Panc1 (cell line): ENCODE data around the gene RASGRP3. TPM values are rescaled to one million over a fixed set of nuclear protein-coding genes. Genes with fewer than 3 reads are reported as not detected.

Source experiments
- ATAC-seq: fragments of 200-7000 bp; cut with Tn5 transposase; 2 replicates; pipeline ENCODE4 v1.9.1; 2020; ENCODE audit warnings: mild to moderate bottlenecking, moderate library complexity
- BruUV-seq: library from RNA; stranded (reverse); fragments of 400-500 nt; replicated peaks from 2 replicates; lab custom pipeline; 2021; lab: Mats Ljungman, UMichigan
- CTCF ChIA-PET: fragments of 300-600 bp; sonication (Branson Sonifier 250); formaldehyde crosslinking; loops from one replicate; lab custom pipeline; 2022; ENCODE audit warnings: antibody characterized with exemption; lab: Charles Lee
- POLR2A ChIA-PET: fragments of 300-600 bp; sonication (Branson Sonifier 250); formaldehyde crosslinking; loops from one replicate; lab custom pipeline; 2022; ENCODE audit warnings: antibody characterized with exemption; lab: Charles Lee
- DNase-seq: peaks from one replicate; pipeline ENCODE4 v3.0.0-alpha.2; 2010; ENCODE audit warnings: low read depth, low spot score
- H3K27ac ChIP-seq: 2 replicates; pipeline ENCODE4 v1.5.1; 2011; ENCODE audit warnings: mild to moderate bottlenecking, low read length, inconsistent platforms
- H3K27me3 ChIP-seq: fragments of 200-500 bp; sonication (Bioruptor generic); 2 replicates; pipeline ENCODE4 v1.6.0; 2014; ENCODE audit warnings: low read length, inconsistent platforms; ENCODE audit not compliant: control insufficient read depth, insufficient read depth
- H3K36me3 ChIP-seq: fragments of 200-500 bp; sonication (Bioruptor generic); 2 replicates; pipeline ENCODE4 v1.5.1; 2014; ENCODE audit warnings: inconsistent platforms, mild to moderate bottlenecking, low read length, moderate library complexity; ENCODE audit not compliant: control insufficient read depth, insufficient read depth
- H3K4me1 ChIP-seq: 2 replicates; pipeline ENCODE4 v1.5.1; 2011; ENCODE audit warnings: inconsistent platforms, mild to moderate bottlenecking, low read length, moderate library complexity; ENCODE audit not compliant: control insufficient read depth, insufficient read depth
- H3K4me3 ChIP-seq, 2 experiments: 2 replicates each; pipeline ENCODE4 v1.5.1; 2011 to 2012; ENCODE audit warnings: low read depth in 2 of 2, low read length in 2 of 2, mild to moderate bottlenecking in 2 of 2, inconsistent platforms in 1 of 2, moderate library complexity in 1 of 2
- H3K9me3 ChIP-seq: fragments of 200-500 bp; sonication (Bioruptor generic); 2 replicates; pipeline ENCODE4 v1.5.1; 2014; ENCODE audit warnings: low read depth, mild to moderate bottlenecking, inconsistent platforms, low read length, moderate library complexity; ENCODE audit not compliant: control insufficient read depth, insufficient read depth
- POLR2AphosphoS5 ChIP-seq: IDR thresholded peaks from 2 replicates; pipeline ENCODE4 v1.6.1; 2012; ENCODE audit warnings: mild to moderate bottlenecking, low read depth, low read length, moderate library complexity
- SIN3A ChIP-seq: IDR thresholded peaks from 2 replicates; pipeline ENCODE4 v1.6.1; 2012; ENCODE audit warnings: low read depth, mild to moderate bottlenecking, low read length, moderate library complexity, borderline replicate concordance; ENCODE audit not compliant: insufficient read depth
- TCF7L2 ChIP-seq: IDR thresholded peaks from 2 replicates; pipeline ENCODE4 v1.6.1; 2011; ENCODE audit warnings: mild to moderate bottlenecking, low read depth, low read length, inconsistent platforms
- in situ Hi-C: cut with HindIII; loops from 2 replicates; pipeline ENCODE4 v1.10.0; 2016; ENCODE audit warnings: low sequenced_read_pairs, low pct_unique_long_range_greater_than_20kb
- intact Hi-C: fragments of 100-400 bp; cut with micrococcal nuclease; formaldehyde crosslinking; loops from one replicate; pipeline ENCODE4 v1.10.0; 2022; ENCODE audit not compliant: unreplicated experiment
- total RNA-seq: library from RNA; stranded (reverse); gene quantifications from one replicate; pipeline ENCODE4 v1.2.1, GENCODE V29; 2021; ENCODE audit not compliant: unreplicated experiment
- TF ChIP-seq, protein P1 (sequence below), 2 experiments: IDR thresholded peaks; 2 replicates each; pipeline ENCODE4 v1.6.1; 2011 to 2012; ENCODE audit warnings: low read depth in 2 of 2, control low read depth in 1 of 2, low read length in 1 of 2, mild to moderate bottlenecking in 1 of 2, moderate library complexity in 1 of 2; ENCODE audit not compliant: insufficient read depth in 1 of 2
- TF ChIP-seq, protein P2 (sequence below): fragments of 450-650 bp; IDR thresholded peaks from 2 replicates; pipeline ENCODE4 v1.5.1; 2017; ENCODE audit warnings: mild to moderate bottlenecking

The RASGRP3 gene
- total RNA-seq, 1 experiment from 2014 or later, result 2.6 TPM

DNA sequence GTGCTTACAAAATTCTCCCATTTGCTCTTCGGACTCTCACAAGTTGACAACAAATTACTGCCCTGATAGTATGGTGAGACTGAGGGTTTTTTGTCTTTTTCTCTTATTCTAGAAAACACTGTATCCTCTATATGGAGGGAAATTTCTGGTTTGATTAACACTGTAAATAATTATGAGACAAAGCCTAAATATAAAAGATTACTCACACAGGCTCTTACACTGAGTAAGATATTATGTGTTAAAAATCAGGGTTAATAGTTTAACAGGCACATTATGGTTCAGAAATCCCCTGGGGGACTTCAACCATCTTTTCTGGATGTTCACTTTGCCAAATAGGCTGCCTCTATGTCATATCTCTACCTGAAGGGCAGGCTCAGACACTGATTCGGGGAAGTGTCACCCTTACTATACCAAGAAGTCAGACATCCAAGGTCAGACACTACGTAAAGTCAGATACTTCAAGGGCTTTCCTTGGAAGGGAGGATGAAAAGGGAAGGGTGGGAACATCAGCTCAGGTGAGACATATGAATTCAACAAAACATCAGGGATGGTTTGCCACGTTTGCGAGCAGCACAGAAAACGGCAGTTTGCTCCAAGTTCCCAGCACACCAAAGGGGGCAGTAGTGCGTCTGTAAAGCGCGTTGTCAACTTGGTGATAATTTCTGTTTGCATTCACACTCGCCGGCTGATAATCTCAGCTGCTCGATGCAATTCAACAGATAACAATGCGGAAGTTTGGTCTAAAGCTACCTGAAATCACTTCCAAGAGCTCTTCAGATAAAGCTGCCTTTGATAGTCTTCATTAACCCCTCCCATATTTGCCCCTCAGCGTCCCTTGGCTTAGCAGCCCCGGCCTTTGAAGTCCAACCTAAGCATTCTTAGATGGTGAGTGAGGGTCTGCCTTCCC, 972 bp upstream of the RASGRP3 start:
- DNase-seq (peak; percentile 87), ATAC-seq (peak; percentile 88)
- Histone ChIP-seq H3K27ac (peak overlapping the region; percentile 71), H3K4me3 (peak overlapping the region; percentile 80 to 94), H3K9me3 (no peaks in the 10 kb centered on the region), H3K27me3 (no peaks in the 10 kb centered on the region), H3K4me1 (no peaks in the 10 kb centered on the region; the same call in 1 of the 2 replicates), H3K36me3 (peaks cover 2% of the 10 kb centered on the region; the same call in 1 of the 2 replicates)
- in situ Hi-C loops, result no loop called here
- CTCF ChIA-PET, result interaction anchor here (0.6 to 1.1 kb wide), 3 partner anchors 63 to 287 kb away, joined by 3 to 4 read pairs (median 4); no protein-coding TSS in a partner anchor
- TF ChIP-seq, protein P1, sequence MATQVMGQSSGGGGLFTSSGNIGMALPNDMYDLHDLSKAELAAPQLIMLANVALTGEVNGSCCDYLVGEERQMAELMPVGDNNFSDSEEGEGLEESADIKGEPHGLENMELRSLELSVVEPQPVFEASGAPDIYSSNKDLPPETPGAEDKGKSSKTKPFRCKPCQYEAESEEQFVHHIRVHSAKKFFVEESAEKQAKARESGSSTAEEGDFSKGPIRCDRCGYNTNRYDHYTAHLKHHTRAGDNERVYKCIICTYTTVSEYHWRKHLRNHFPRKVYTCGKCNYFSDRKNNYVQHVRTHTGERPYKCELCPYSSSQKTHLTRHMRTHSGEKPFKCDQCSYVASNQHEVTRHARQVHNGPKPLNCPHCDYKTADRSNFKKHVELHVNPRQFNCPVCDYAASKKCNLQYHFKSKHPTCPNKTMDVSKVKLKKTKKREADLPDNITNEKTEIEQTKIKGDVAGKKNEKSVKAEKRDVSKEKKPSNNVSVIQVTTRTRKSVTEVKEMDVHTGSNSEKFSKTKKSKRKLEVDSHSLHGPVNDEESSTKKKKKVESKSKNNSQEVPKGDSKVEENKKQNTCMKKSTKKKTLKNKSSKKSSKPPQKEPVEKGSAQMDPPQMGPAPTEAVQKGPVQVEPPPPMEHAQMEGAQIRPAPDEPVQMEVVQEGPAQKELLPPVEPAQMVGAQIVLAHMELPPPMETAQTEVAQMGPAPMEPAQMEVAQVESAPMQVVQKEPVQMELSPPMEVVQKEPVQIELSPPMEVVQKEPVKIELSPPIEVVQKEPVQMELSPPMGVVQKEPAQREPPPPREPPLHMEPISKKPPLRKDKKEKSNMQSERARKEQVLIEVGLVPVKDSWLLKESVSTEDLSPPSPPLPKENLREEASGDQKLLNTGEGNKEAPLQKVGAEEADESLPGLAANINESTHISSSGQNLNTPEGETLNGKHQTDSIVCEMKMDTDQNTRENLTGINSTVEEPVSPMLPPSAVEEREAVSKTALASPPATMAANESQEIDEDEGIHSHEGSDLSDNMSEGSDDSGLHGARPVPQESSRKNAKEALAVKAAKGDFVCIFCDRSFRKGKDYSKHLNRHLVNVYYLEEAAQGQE (IDR thresholded peaks at IDR 0.05; ENCODE audit: insufficient read depth in 1 of 2, low read depth in 2 of 2, low read length in 1 of 2), result no peak
- TF ChIP-seq, protein P2, sequence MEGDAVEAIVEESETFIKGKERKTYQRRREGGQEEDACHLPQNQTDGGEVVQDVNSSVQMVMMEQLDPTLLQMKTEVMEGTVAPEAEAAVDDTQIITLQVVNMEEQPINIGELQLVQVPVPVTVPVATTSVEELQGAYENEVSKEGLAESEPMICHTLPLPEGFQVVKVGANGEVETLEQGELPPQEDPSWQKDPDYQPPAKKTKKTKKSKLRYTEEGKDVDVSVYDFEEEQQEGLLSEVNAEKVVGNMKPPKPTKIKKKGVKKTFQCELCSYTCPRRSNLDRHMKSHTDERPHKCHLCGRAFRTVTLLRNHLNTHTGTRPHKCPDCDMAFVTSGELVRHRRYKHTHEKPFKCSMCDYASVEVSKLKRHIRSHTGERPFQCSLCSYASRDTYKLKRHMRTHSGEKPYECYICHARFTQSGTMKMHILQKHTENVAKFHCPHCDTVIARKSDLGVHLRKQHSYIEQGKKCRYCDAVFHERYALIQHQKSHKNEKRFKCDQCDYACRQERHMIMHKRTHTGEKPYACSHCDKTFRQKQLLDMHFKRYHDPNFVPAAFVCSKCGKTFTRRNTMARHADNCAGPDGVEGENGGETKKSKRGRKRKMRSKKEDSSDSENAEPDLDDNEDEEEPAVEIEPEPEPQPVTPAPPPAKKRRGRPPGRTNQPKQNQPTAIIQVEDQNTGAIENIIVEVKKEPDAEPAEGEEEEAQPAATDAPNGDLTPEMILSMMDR, result peak; percentile 92
- TF ChIP-seq TCF7L2, result peak; percentile 92
- no peak for TF ChIP-seq POLR2AphosphoS5
- 0 out of 2 replicates have a peak, but pooled peaks have one; percentile 44 for TF ChIP-seq SIN3A
- BruUV-seq, result no TSS peak
- POLR2A ChIA-PET, result no interaction called here
- intact Hi-C loops, result loop anchor here (5.0 kb wide), 1 partner anchor 107 kb away; no protein-coding TSS in a partner anchor

GRCh38 chr2:33476793-33477190, 343 bp downstream of the RASGRP3 start:
- Histone ChIP-seq H3K4me3 (peak overlapping the region; percentile 80 to 94), H3K4me1 (no peaks in the 10 kb centered on the region; the same call in 1 of the 2 replicates), H3K36me3 (peaks cover 2% of the 10 kb centered on the region; the same call in 1 of the 2 replicates), H3K9me3 (no peaks in the 10 kb centered on the region), H3K27ac (peak overlapping the region; percentile 71; the same call in 1 of the 2 replicates), H3K27me3 (no peaks in the 10 kb centered on the region)
- BruUV-seq, result no TSS peak
- intact Hi-C loops (loop anchor here (5.0 kb wide), 1 partner anchor 106 kb away; no protein-coding TSS in a partner anchor), in situ Hi-C loops (no loop called here)
- DNase-seq (no peak), ATAC-seq (no peak)
- ChIA-PET CTCF (interaction anchor here (0.6 kb wide), 1 partner anchor 15 kb away, joined by 8 read pairs; no protein-coding TSS in a partner anchor), POLR2A (no interaction called here)
- no peak for TF ChIP-seq SIN3A
- no peak for TF ChIP-seq POLR2AphosphoS5
- TF ChIP-seq, protein P1 (IDR thresholded peaks at IDR 0.05; ENCODE audit: insufficient read depth in 1 of 2, low read depth in 2 of 2, low read length in 1 of 2), result no peak
- TF ChIP-seq, protein P2, result no peak
